Mesendoderm (in vitro differentiated cells): Measurements from ENCODE around the gene TRPM4.
"Not testable (repeated sequence)": the region's sequence is repeated elsewhere in the genome, so short reads cannot be mapped to it uniquely, and the experiment has no call there.

ENCODE experiments used
- DNase-seq: peaks from one replicate; pipeline ENCODE4 v3.0.0; 2013
- H2AK5ac ChIP-seq: 2 replicates; pipeline ENCODE4 v1.6.1; 2013; ENCODE audit warnings: low read length, inconsistent platforms
- H2BK120ac ChIP-seq: 2 replicates; pipeline ENCODE4 v1.6.1; 2013; ENCODE audit warnings: low read depth, mild to moderate bottlenecking, low read length, moderate library complexity, mixed read lengths
- H2BK15ac ChIP-seq: replicated peaks from 2 replicates; pipeline ENCODE4 v1.6.1; 2013; ENCODE audit warnings: low read depth, mild to moderate bottlenecking, moderate library complexity
- H2BK5ac ChIP-seq: 2 replicates; pipeline ENCODE4 v1.6.1; 2013; ENCODE audit warnings: low read length, inconsistent platforms
- H3K18ac ChIP-seq: 2 replicates; pipeline ENCODE4 v1.6.1; 2013; ENCODE audit warnings: mild to moderate bottlenecking, low read length, mixed read lengths
- H3K23ac ChIP-seq: one replicate; pipeline ENCODE4 v1.6.1; 2013; ENCODE audit warnings: low read length
- H3K27ac ChIP-seq: 2 replicates; pipeline ENCODE4 v1.5.1; 2013; ENCODE audit warnings: low read depth, mild to moderate bottlenecking, inconsistent platforms, low read length, moderate library complexity
- H3K27me3 ChIP-seq: 2 replicates; pipeline ENCODE4 v1.6.1; 2013; ENCODE audit warnings: low read length, control low read depth, mild to moderate bottlenecking, inconsistent platforms; ENCODE audit not compliant: insufficient read depth, poor library complexity
- H3K36me3 ChIP-seq: 2 replicates; pipeline ENCODE4 v1.6.1; 2013; ENCODE audit warnings: low read length, inconsistent platforms; ENCODE audit not compliant: control insufficient read depth, insufficient read depth
- H3K4ac ChIP-seq: one replicate; pipeline ENCODE4 v1.6.1; 2013; ENCODE audit warnings: low read depth, mild to moderate bottlenecking, low read length, moderate library complexity
- H3K4me1 ChIP-seq: 2 replicates; pipeline ENCODE4 v1.6.1; 2013; ENCODE audit warnings: low read depth, low read length, inconsistent platforms; ENCODE audit not compliant: control insufficient read depth
- H3K4me2 ChIP-seq: 2 replicates; pipeline ENCODE4 v1.6.1; 2013; ENCODE audit warnings: low read length
- H3K4me3 ChIP-seq: 2 replicates; pipeline ENCODE4 v1.5.1; 2013; ENCODE audit warnings: mild to moderate bottlenecking, low read length
- H3K56ac ChIP-seq: one replicate; pipeline ENCODE4 v1.6.1; 2013; ENCODE audit warnings: low read length
- H3K79me1 ChIP-seq: 2 replicates; pipeline ENCODE4 v1.6.1; 2013; ENCODE audit warnings: low read length, inconsistent platforms
- H3K79me2 ChIP-seq: 2 replicates; pipeline ENCODE4 v1.6.1; 2013; ENCODE audit warnings: mild to moderate bottlenecking, low read length; ENCODE audit not compliant: control insufficient read depth, insufficient read depth
- H3K9ac ChIP-seq: 2 replicates; pipeline ENCODE4 v1.6.1; 2013; ENCODE audit warnings: low read length, inconsistent platforms
- H4K5ac ChIP-seq: one replicate; pipeline ENCODE4 v1.6.1; 2013; ENCODE audit warnings: low read length
- H4K8ac ChIP-seq: one replicate; pipeline ENCODE4 v1.6.1; 2013; ENCODE audit warnings: low read depth, mild to moderate bottlenecking, control low read depth, low read length, moderate library complexity
- WGBS: extraction: QIAGEN DNeasy Blood & Tissue Kit; methylation state at CpG from one replicate; pipeline ENCODE4 v1.1.7; 2013; ENCODE audit warnings: low lambda C conversion rate, missing lambda C conversion rate; ENCODE audit not compliant: insufficient coverage; ENCODE audit errors: extremely low coverage; 5-methylcytosine and 5-hydroxymethylcytosine counted together

TRPM4 gene

DNA sequence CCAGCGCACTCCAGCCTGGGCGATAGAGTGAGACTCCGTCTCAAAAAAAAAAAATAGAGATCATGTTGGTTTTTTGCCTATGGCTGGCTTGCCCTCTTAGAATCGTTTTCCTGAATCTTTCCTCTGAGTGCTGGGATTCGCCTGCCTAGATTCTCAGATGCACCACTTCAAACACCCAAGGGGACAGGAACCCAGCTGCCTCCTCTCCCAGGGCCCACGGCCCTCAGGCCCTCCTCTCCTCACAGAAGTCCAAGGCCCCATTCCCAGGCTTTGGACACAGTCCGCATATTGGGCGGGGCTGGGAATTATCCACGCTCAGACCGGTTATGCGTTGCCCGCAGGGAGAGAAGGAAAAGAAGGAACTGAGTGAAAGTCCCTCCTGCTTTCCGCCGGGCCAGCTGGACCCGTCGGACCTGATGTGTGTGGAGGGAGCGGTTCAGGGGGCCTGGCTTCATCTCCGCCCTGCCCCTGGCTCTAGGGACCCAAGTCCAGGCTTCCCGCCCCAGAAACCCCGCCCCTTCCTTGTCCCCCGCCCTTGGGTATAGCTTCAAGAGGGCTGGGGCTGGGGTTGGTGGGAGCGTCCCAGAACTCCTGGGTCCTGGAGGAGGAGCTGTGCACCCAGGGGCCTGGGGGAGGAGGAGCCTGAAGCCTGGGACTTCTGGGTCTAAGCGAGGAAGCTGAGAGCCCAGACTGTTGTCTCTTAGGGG, 32.4 kb upstream of the TRPM4 start:
- DNase-seq: no peak

GRCh38 chr19:49126575-49126974, 31.0 kb upstream of the TRPM4 start:
- WGBS: no CpG with 5 or more reads among the region's 4 CpGs
- Histone ChIP-seq H3K36me3 (no peaks in the 10 kb centered on the region), H3K79me2 (no peaks in the 10 kb centered on the region), H3K4me1 (no peaks in the 10 kb centered on the region), H3K9ac (no peak overlapping the region), H3K18ac (no peak overlapping the region), H3K27ac (no peak overlapping the region), H4K8ac (no peak overlapping the region), H3K56ac (no peak overlapping the region), H3K4ac (no peak overlapping the region), H3K23ac (no peak overlapping the region), H2BK15ac (no peak overlapping the region), H2BK120ac (no peak overlapping the region), H2AK5ac (no peak overlapping the region), H3K79me1 (no peaks in the 10 kb centered on the region), H3K27me3 (no peaks in the 10 kb centered on the region), H3K4me3 (no peak overlapping the region), H2BK5ac (no peak overlapping the region), H3K4me2 (no peak overlapping the region), H4K5ac (no peak overlapping the region)
- DNase-seq: no peak

More for the DNA sequence above, 32.4 kb upstream of the TRPM4 start:
- H3K27me3 ChIP-seq: peaks cover 7% of the 10 kb centered on the region
- H3K79me1 ChIP-seq: no peaks in the 10 kb centered on the region
- no peak overlapping the region for H3K4me2 ChIP-seq
- H4K8ac ChIP-seq: peak overlapping the region; percentile 87
- H3K4me1 ChIP-seq: no peaks in the 10 kb centered on the region
- no peak overlapping the region for H4K5ac ChIP-seq
- H3K9ac ChIP-seq: peak overlapping the region; percentile 17
- H3K4me3 ChIP-seq: no peak overlapping the region
- H2BK120ac ChIP-seq: no peak overlapping the region
- H3K18ac ChIP-seq: peak overlapping the region; percentile 34
- no peak overlapping the region for H3K23ac ChIP-seq
- no CpG with 5 or more reads among the region's 23 CpGs for WGBS
- no peaks in the 10 kb centered on the region for H3K36me3 ChIP-seq
- no peak overlapping the region for H2AK5ac ChIP-seq
- peak overlapping the region; percentile 44 for H3K4ac ChIP-seq
- H2BK5ac ChIP-seq: no peak overlapping the region
- H2BK15ac ChIP-seq: no peak overlapping the region
- H3K27ac ChIP-seq: no peak overlapping the region
- no peaks in the 10 kb centered on the region for H3K79me2 ChIP-seq
- H3K56ac ChIP-seq: peak overlapping the region; percentile 40

DNA sequence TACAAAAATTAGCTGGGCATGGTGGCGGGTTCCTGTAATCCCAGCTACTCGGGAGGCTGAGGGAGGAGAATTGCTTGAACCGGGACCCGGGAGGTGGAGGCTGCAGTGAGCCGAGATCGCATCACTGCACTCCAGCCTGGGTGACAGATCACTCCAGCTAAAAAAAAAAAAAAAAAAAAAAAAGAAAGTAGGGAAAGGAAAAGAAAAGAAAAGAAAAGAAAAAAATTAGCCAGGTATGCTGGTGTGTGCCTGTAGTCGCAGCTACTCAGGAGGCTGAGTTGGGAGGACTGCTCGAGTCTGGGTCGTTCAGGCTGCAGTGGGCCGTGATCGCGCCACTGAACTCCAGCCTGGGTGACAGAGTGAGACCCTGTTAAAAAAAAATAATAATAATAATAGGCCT, 30.4 kb upstream of the TRPM4 start:
- not testable (repeated sequence) for H2BK5ac ChIP-seq, H3K23ac ChIP-seq, H4K8ac ChIP-seq, H3K79me2 ChIP-seq, H3K4me2 ChIP-seq, H3K4me3 ChIP-seq, H3K9ac ChIP-seq, H3K4ac ChIP-seq, H3K27me3 ChIP-seq, H2AK5ac ChIP-seq, H3K36me3 ChIP-seq, H3K56ac ChIP-seq, H2BK120ac ChIP-seq, H4K5ac ChIP-seq, H3K27ac ChIP-seq, DNase-seq, H2BK15ac ChIP-seq, H3K4me1 ChIP-seq, H3K79me1 ChIP-seq, H3K18ac ChIP-seq
- no CpG with 5 or more reads among the region's 12 CpGs for WGBS

DNA sequence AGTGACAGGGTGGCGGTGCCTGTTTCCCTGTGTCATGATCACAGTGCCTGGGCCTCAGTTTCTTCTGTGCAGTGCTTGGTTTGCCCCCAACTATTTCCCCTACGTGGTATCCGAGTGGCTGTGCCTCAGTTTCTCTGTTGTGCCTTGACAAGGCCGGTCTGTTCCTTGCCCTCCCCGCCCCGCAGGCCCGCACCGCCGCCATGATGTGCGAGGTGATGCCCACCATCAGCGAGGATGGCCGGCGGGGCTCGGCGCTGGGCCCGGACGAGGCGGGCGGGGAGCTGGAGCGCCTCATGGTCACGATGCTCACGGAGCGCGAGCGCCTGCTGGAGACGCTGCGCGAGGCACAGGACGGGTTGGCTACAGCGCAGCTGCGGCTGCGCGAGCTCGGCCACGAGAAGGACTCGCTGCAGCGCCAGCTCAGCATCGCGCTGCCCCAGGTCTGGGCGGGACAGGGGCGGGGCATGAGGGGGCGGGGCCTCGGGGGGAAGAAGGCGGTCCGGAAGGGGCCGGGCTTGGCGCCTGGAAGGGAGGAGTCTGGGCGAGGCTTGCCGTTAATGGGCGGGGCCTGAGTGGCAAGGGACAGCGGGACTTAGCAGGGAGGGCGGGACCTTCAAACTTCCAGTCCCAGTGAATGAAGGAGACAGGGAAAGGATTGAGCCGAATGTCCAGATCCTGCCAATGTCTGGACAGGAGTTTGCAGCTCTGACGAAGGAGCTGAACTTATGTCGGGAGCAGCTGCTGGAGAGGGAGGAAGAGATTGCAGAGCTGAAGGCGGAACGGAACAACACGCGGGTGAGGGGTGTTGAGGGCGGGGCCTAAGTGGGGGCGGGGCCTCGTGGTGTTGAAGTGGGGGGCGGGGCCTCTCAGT, 29.7 kb upstream of the TRPM4 start:
- H3K4me3 ChIP-seq: peak overlapping the region; percentile 31

GRCh38 chr19:49128545-49129237, 28.9 kb upstream of the TRPM4 start:
- Histone ChIP-seq H3K79me1 (no peaks in the 10 kb centered on the region), H3K36me3 (no peaks in the 10 kb centered on the region), H3K27ac (no peak overlapping the region), H3K56ac (peak overlapping the region; percentile 62), H3K79me2 (no peaks in the 10 kb centered on the region), H3K4ac (no peak overlapping the region), H2AK5ac (no peak overlapping the region), H3K4me2 (peak overlapping the region; percentile 23), H4K8ac (no peak overlapping the region), H4K5ac (no peak overlapping the region), H2BK120ac (no peak overlapping the region), H3K4me3 (no peak overlapping the region), H3K4me1 (no peaks in the 10 kb centered on the region), H3K9ac (peak overlapping the region; percentile 3), H2BK15ac (no peak overlapping the region), H3K27me3 (no peaks in the 10 kb centered on the region), H3K18ac (no peak overlapping the region), H2BK5ac (no peak overlapping the region), H3K23ac (no peak overlapping the region)
- DNase-seq: no peak
- no CpG with 5 or more reads among the region's 15 CpGs for WGBS

More for the DNA sequence above, 29.7 kb upstream of the TRPM4 start:
- no peak overlapping the region for H2BK5ac ChIP-seq
- H3K4ac ChIP-seq: no peak overlapping the region
- H3K79me1 ChIP-seq: no peaks in the 10 kb centered on the region
- H3K27me3 ChIP-seq: no peaks in the 10 kb centered on the region
- no peak overlapping the region for H4K8ac ChIP-seq
- no peaks in the 10 kb centered on the region for H3K36me3 ChIP-seq
- peak overlapping the region; percentile 69 for H3K4me2 ChIP-seq
- no peak overlapping the region for H2BK15ac ChIP-seq
- no peak overlapping the region for H4K5ac ChIP-seq
- no CpG with 5 or more reads among the region's 63 CpGs for WGBS
- no peak overlapping the region for H3K27ac ChIP-seq
- peak overlapping the region; percentile 2 for H3K18ac ChIP-seq
- peak overlapping the region; percentile 74 for H3K9ac ChIP-seq
- no peak overlapping the region for H2AK5ac ChIP-seq
- peak; percentile 98 for DNase-seq
- H3K23ac ChIP-seq: no peak overlapping the region
- H3K79me2 ChIP-seq: no peaks in the 10 kb centered on the region
- no peak overlapping the region for H2BK120ac ChIP-seq
- no peaks in the 10 kb centered on the region for H3K4me1 ChIP-seq
- peak overlapping the region; percentile 86 for H3K56ac ChIP-seq
